GM12892 (cell line): ENCODE measurements around the gene DDN.

ENCODE experiments used
- POLR2A ChIP-seq: IDR thresholded peaks from 2 replicates; pipeline ENCODE4 v1.6.1; 2011; ENCODE audit warnings: low read depth, low read length, control low read depth
- TAF1 ChIP-seq: IDR thresholded peaks from 2 replicates; pipeline ENCODE4 v1.6.1; 2011; ENCODE audit warnings: low read depth, mild to moderate bottlenecking, control low read depth, low read length, borderline replicate concordance

GRCh38 chr12:48985475-48985897 is 13.7 kb downstream of the DDN start:
- TF ChIP-seq TAF1: no peak
- TF ChIP-seq POLR2A: no peak
